Body of pancreas (tissue), 4 donors: ENCODE measurements around the gene DNAJB8.

Experiments used
- CTCF ChIP-seq, 7 experiments: fragments of 450-650 bp in 4 of 7; fragments of 200-600 bp in 3 of 7; sonication (generic) in 3 of 7; IDR thresholded peaks; one replicate each; pipeline ENCODE4 v1.5.1; 2016 to 2019; ENCODE audit warnings: antibody characterized with exemption in 7 of 7
- POLR2A ChIP-seq, 3 donors: fragments of 450-650 bp; IDR thresholded peaks; one replicate each; pipeline ENCODE4 v1.6.1; 2016; ENCODE audit warnings: antibody characterized with exemption in 3 of 3, mild to moderate bottlenecking in 2 of 3

- TF ChIP-seq CTCF (IDR thresholded peaks at IDR 0.05): peak in 4 of 7 experiments; percentile 17 to 53 (median 34)
- TF ChIP-seq POLR2A (IDR thresholded peaks at IDR 0.05): peak; percentile 48 to 63 (median 53)
Measured at GRCh38 chr3:128492671-128493569, 26.2 kb upstream of the DNAJB8 start, which contains the start of gene GATA2.
